Body of pancreas (tissue), 4 donors: ENCODE results near the gene SERBP1. TPM values are rescaled to one million over a fixed set of nuclear protein-coding genes. Genes with fewer than 3 reads are reported as not detected.

Experiments used
- ATAC-seq: fragments of 150-250 bp; one replicate; pipeline ENCODE4 v1.9.1; 2016
- DNase-seq, 4 donors: peaks; one replicate each; pipeline ENCODE4 v3.0.0-alpha.2; 2019
- H3K27ac ChIP-seq, 4 donors: fragments of 200-600 bp; sonication (generic); 1 replicate in 3 of 4; 2 replicates in 1 of 4; pipeline versions ENCODE4 v1.5.1 to v1.6.1; 2016 to 2019; ENCODE audit warnings: mild to moderate bottlenecking in 1 of 4, mixed read lengths in 1 of 4, moderate library complexity in 1 of 4
- H3K27me3 ChIP-seq, 2 donors: fragments of 200-600 bp; sonication (generic); one replicate each; pipeline ENCODE4 v1.6.0; 2016; ENCODE audit warnings: mild to moderate bottlenecking in 1 of 2
- H3K36me3 ChIP-seq, 2 donors: fragments of 200-600 bp; sonication (generic); replicated peaks in 1 of 2; 2 replicates each; pipeline ENCODE4 v1.5.1; 2016; ENCODE audit warnings: low read depth in 2 of 2; ENCODE audit not compliant: insufficient read depth in 1 of 2
- H3K4me1 ChIP-seq: fragments of 200-600 bp; sonication (generic); one replicate; pipeline ENCODE4 v1.6.0; 2016
- H3K4me3 ChIP-seq, 2 donors: fragments of 200-600 bp; sonication (generic); 1 replicate in 1 of 2; 2 replicates in 1 of 2; pipeline ENCODE4 v1.5.1; 2016 to 2019
- H3K9me3 ChIP-seq, 3 donors: fragments of 200-600 bp; sonication (generic); 1 replicate in 2 of 3; 2 replicates in 1 of 3; pipeline ENCODE4 v1.5.1; 2016
- POLR2A ChIP-seq, 3 donors: fragments of 450-650 bp; IDR thresholded peaks; one replicate each; pipeline ENCODE4 v1.6.1; 2016; ENCODE audit warnings: antibody characterized with exemption in 3 of 3, mild to moderate bottlenecking in 2 of 3
- WGBS, 2 donors: methylation state at CpG; one replicate each; pipeline ENCODE4 v1.1.5; 2017; 5-methylcytosine and 5-hydroxymethylcytosine counted together
- intact Hi-C: fragments of 100-400 bp; cut with DNase I; formaldehyde crosslinking; loops from one replicate; pipeline ENCODE4 v1.15.1; 2023
- total RNA-seq, 2 donors: library from RNA; depleted of rRNA; stranded (reverse); fragments of >200 nt; gene quantifications; one replicate each; pipeline ENCODE4 v1.1.0, GENCODE V29; 2016
- TF ChIP-seq, protein P1 (sequence below), 7 experiments: fragments of 450-650 bp in 4 of 7; fragments of 200-600 bp in 3 of 7; sonication (generic) in 3 of 7; IDR thresholded peaks; one replicate each; pipeline ENCODE4 v1.5.1; 2016 to 2019; ENCODE audit warnings: antibody characterized with exemption in 7 of 7

SERBP1 gene
- total RNA-seq, 2 donors from 2014 or later: 77.5 to 123 TPM

DNA sequence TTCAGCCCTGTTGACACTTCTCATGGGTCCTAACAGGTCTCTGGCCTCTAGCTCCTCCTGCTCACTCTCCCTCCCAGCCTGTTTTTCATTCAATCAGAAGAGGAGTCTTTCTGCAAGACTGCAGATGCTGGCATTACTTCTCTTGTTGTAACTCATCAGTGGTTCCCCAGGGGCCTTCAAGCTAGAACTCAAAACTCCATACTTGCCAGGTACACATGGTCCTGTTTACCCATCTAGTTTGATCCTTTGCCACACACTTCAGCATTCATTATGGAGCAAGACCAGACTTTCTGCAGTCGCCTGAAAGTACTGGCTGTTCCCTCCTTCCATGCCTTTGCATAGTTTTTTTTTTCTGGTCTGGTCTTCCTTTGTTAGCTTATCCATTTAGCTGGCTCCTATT, 47.9 kb downstream of the SERBP1 start:
- H3K4me3 ChIP-seq: no peak overlapping the region
- H3K9me3 ChIP-seq: peaks cover 0 to 8% (median 0%) of the 10 kb centered on the region in 3 donors
- no peaks in the 10 kb centered on the region for H3K36me3 ChIP-seq
- H3K4me1 ChIP-seq: no peaks in the 10 kb centered on the region
- 82 to 86% methylated on average over 1 of the region's 1 CpG for WGBS, 2 donors
- H3K27me3 ChIP-seq: no peaks in the 10 kb centered on the region
- peak; percentile 21 for ATAC-seq
- peak in 1 of 4 donors; percentile 6 for DNase-seq
- intact Hi-C loops: no loop called here
- TF ChIP-seq, protein P1, sequence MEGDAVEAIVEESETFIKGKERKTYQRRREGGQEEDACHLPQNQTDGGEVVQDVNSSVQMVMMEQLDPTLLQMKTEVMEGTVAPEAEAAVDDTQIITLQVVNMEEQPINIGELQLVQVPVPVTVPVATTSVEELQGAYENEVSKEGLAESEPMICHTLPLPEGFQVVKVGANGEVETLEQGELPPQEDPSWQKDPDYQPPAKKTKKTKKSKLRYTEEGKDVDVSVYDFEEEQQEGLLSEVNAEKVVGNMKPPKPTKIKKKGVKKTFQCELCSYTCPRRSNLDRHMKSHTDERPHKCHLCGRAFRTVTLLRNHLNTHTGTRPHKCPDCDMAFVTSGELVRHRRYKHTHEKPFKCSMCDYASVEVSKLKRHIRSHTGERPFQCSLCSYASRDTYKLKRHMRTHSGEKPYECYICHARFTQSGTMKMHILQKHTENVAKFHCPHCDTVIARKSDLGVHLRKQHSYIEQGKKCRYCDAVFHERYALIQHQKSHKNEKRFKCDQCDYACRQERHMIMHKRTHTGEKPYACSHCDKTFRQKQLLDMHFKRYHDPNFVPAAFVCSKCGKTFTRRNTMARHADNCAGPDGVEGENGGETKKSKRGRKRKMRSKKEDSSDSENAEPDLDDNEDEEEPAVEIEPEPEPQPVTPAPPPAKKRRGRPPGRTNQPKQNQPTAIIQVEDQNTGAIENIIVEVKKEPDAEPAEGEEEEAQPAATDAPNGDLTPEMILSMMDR (IDR thresholded peaks at IDR 0.05): no peak
- no peak for TF ChIP-seq POLR2A (IDR thresholded peaks at IDR 0.05)
- H3K27ac ChIP-seq: no peak overlapping the region

DNA sequence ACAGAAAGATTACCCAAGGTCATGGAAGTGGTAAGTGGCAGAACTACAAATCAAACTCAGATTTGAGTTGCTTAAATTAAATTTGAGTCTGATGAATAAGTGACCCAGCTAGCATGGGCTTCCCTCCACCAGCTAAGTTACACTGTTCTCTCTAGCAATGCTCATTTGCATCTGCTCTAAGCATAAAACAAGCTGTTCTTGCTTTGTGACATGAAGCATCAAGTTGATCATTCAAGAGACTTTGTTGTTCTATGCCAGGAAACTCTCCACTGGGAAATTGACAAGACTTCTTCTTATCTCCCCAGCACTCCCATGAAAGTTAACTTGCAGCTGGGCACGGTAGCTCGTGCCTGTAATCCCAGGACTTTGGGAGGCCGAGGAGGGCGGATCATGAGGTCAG, 49.0 kb downstream of the SERBP1 start:
- TF ChIP-seq, protein P1 (IDR thresholded peaks at IDR 0.05): no peak
- TF ChIP-seq POLR2A (IDR thresholded peaks at IDR 0.05): no peak
- no peaks in the 10 kb centered on the region for H3K36me3 ChIP-seq
- 50 to 59% methylated on average over 4 of the region's 4 CpGs for WGBS, 2 donors
- ATAC-seq (no peak), DNase-seq (no peak)
- H3K9me3 ChIP-seq: peaks cover 0 to 8% (median 0%) of the 10 kb centered on the region in 3 donors
- no peak overlapping the region for H3K27ac ChIP-seq
- no peak overlapping the region for H3K4me3 ChIP-seq
- no peaks in the 10 kb centered on the region for H3K27me3 ChIP-seq
- intact Hi-C loops: no loop called here
- H3K4me1 ChIP-seq: no peaks in the 10 kb centered on the region

DNA sequence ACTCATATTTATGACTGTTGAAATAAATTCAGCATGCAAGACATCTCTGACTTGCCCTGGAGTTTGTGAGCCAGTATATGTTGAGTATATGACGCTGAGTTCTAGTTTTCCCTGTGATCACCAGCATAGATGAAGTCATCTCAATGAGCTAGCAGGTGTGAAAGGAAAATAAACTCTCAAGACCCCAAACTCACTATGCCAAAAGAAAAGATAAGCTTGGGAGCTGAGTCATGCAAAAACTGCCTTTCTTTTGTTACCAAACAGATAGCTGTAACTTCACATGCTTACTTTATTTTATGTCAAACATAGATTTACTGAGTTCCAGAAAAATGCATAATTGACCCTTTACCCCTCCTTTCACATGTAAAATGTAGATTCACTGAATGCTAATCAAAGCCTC, 52.9 kb downstream of the SERBP1 start:
- Histone ChIP-seq H3K36me3 (no peaks in the 10 kb centered on the region), H3K27me3 (no peaks in the 10 kb centered on the region), H3K4me3 (no peak overlapping the region), H3K27ac (no peak overlapping the region), H3K4me1 (no peaks in the 10 kb centered on the region), H3K9me3 (no peaks in the 10 kb centered on the region)
- intact Hi-C loops: no loop called here
- no peak for TF ChIP-seq POLR2A (IDR thresholded peaks at IDR 0.05)
- TF ChIP-seq, protein P1 (IDR thresholded peaks at IDR 0.05): no peak
- ATAC-seq (no peak), DNase-seq (no peak)
- 91 to 100% methylated on average over 1 of the region's 1 CpG for WGBS, 2 donors

- Histone ChIP-seq H3K4me3 (no peak overlapping the region), H3K9me3 (no peaks in the 10 kb centered on the region), H3K27me3 (no peaks in the 10 kb centered on the region), H3K27ac (no peak overlapping the region), H3K36me3 (no peaks in the 10 kb centered on the region), H3K4me1 (no peaks in the 10 kb centered on the region)
- 41 to 55% methylated on average over 3 of the region's 3 CpGs for WGBS, 2 donors
- no peak for ATAC-seq
- no peak for DNase-seq
- TF ChIP-seq, protein P1 (IDR thresholded peaks at IDR 0.05): no peak
- TF ChIP-seq POLR2A (IDR thresholded peaks at IDR 0.05): no peak
- intact Hi-C loops: no loop called here
These were observed 53.8 kb downstream of the SERBP1 start for GRCh38 chr1:67376381-67376780.

DNA sequence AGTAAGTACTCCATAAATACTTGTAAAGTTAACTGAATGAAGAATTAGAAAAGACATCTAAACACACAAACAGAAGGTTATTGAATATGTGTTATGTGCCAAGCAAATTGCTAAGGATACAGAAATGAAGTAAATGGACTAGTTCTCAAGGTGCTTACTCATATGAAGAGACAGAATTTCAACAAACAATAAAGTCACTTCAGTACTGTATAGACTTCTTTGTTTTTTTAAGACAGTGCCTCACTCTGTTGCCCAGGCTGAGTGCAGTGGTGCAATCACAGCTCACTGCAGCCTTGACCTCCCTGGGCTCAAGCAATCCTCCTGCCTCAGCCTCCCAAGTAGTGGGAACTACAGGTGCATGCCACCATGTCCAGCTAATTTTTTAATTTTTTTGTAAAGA, 57.3 kb downstream of the SERBP1 start:
- H3K4me1 ChIP-seq: peaks cover 2% of the 10 kb centered on the region
- no peaks in the 10 kb centered on the region for H3K36me3 ChIP-seq
- TF ChIP-seq, protein P1 (IDR thresholded peaks at IDR 0.05): no peak
- no peak for TF ChIP-seq POLR2A (IDR thresholded peaks at IDR 0.05)
- no peak for ATAC-seq
- no peak overlapping the region for H3K4me3 ChIP-seq
- intact Hi-C loops: no loop called here
- H3K9me3 ChIP-seq: no peaks in the 10 kb centered on the region
- DNase-seq: no peak
- H3K27me3 ChIP-seq: no peaks in the 10 kb centered on the region
- no peak overlapping the region for H3K27ac ChIP-seq
